ENCODE data around the gene CSNK1D. TPM values are rescaled to one million over a fixed set of nuclear protein-coding genes. Genes with fewer than 3 reads are reported as not detected.

Gene CSNK1D
- total and polyA plus RNA-seq, 10 of the 15 experiments (the other 5 are each of a cell fraction or from before 2014, with no cell fraction given), result 5.7 to 105 (median 58.1) TPM

GRCh38 chr17:82215972-82216300 is 57.6 kb downstream of the CSNK1D start:
- TF ChIP-seq NFYB (IDR thresholded peaks at IDR 0.05; ENCODE audit: insufficient read depth, low read depth, low read length) (no peak), BACH1 (IDR thresholded peaks at IDR 0.05; ENCODE audit: borderline replicate concordance) (no peak), NKRF (conservative IDR thresholded peaks at IDR 0.05) (no peak), NFIC (IDR thresholded peaks at IDR 0.05; ENCODE audit: low read depth, low read length) (no peak), BHLHE40 (IDR thresholded peaks at IDR 0.05; ENCODE audit: borderline replicate concordance in 1 of 2, low read depth in 2 of 2, low read length in 1 of 2) (no peak), TCF12 (IDR thresholded peaks at IDR 0.05; ENCODE audit: low read depth, low read length) (no peak), PAX5 (IDR thresholded peaks at IDR 0.05; ENCODE audit: borderline replicate concordance, low read depth, low read length) (no peak), TCF7 (IDR thresholded peaks at IDR 0.05; ENCODE audit: borderline replicate concordance) (no peak), RBBP5 (conservative IDR thresholded peaks at IDR 0.05) (no peak), EGR1 (IDR thresholded peaks at IDR 0.05; ENCODE audit: borderline replicate concordance in 1 of 2, low read depth in 2 of 2, low read length in 2 of 2) (no peak), MYB (IDR thresholded peaks at IDR 0.05; ENCODE audit: borderline replicate concordance, low read depth, low read length) (no peak), POU2F2 (IDR thresholded peaks at IDR 0.05; ENCODE audit: borderline replicate concordance, low read depth, low read length) (no peak)
- Histone ChIP-seq H3K79me2 (ENCODE audit: control insufficient read depth, insufficient read depth, low read length) (no peaks in the 10 kb centered on the region; the same call in 1 of the 2 replicates), H2AFZ (ENCODE audit: control insufficient read depth, low read depth, low read length) (no peak overlapping the region), H4K20me1 (ENCODE audit: control insufficient read depth, insufficient read depth) (no peaks in the 10 kb centered on the region), H3K36me3 (ENCODE audit: control insufficient read depth in 2 of 2, insufficient read depth in 2 of 2, low read length in 1 of 2) (no peaks in the 10 kb centered on the region), H3K9ac (ENCODE audit: control insufficient read depth, insufficient read depth, low read length) (no peak overlapping the region; the same call in 1 of the 2 replicates), H3K9me3 (replicated peaks; ENCODE audit: control insufficient read depth, insufficient read depth, low read length) (no peaks in the 10 kb centered on the region; the same call in 2 of the 3 replicates), H3K4me3 (no peak overlapping the region), H3K4me1 (ENCODE audit: control insufficient read depth, insufficient read depth, low read length) (peaks cover 26% of the 10 kb centered on the region), H3K4me2 (ENCODE audit: control insufficient read depth, insufficient read depth) (no peak overlapping the region), H3K27me3 (replicated peaks in 1 of 2; ENCODE audit: control insufficient read depth in 2 of 2, insufficient read depth in 2 of 2, low read length in 1 of 2) (no peaks in the 10 kb centered on the region), H3K27ac (ENCODE audit: control insufficient read depth, insufficient read depth) (no peak overlapping the region; the same call in 1 of the 2 replicates)
- DNase-seq (ENCODE audit: low read depth, low spot score) (no peak), FAIRE-seq (no peak), ATAC-seq (no peak)
- BruUV-seq (replicated peaks), result no TSS peak
- ChIA-PET POLR2A (interaction anchor here (1.2 to 2.2 kb wide), 3 partner anchors 9 to 26 kb away, joined by 3 to 6 read pairs (median 4); partner anchors contain the start of gene SLC16A3), RAD21 (ENCODE audit: unreplicated experiment) (interaction anchor here (2.4 kb wide), 1 partner anchor 10 kb away, joined by 5 read pairs; no protein-coding TSS in a partner anchor), SMC1A (ENCODE audit: uncharacterized antibody, unreplicated experiment) (no interaction called here), CTCF (interaction anchor here (1.3 to 1.5 kb wide), 2 partner anchors 10 to 77 kb away, joined by 3 to 4 read pairs; no protein-coding TSS in a partner anchor)
- over 99% methylated on average over 12 of the region's 12 CpGs for WGBS (ENCODE audit: insufficient coverage, insufficient replicate concordance, low lambda C conversion rate, missing lambda C conversion rate)
- in situ Hi-C loops (cut with MboI), result no loop called here
- intact Hi-C loops (cut with micrococcal nuclease; ENCODE audit: unreplicated experiment), result no loop called here

All from GM12878 (cell line).